ENCODE data around the gene ILKAP. TPM values are rescaled to one million over a fixed set of nuclear protein-coding genes. Genes with fewer than 3 reads are reported as not detected.

The ILKAP gene
- total RNA-seq, 1 experiment from 2014 or later: 41.5 TPM

GRCh38 chr2:238130696-238131628 lies 72.5 kb downstream of the ILKAP start:
- Histone ChIP-seq H3K56ac (ENCODE audit: insufficient read length, low read depth, low read length) (no peak overlapping the region), H3K79me2 (ENCODE audit: insufficient read depth, low read length) (no peaks in the 10 kb centered on the region), H3K4ac (ENCODE audit: low read depth, low read length) (no peak overlapping the region), H3K27ac (ENCODE audit: insufficient read length, low read depth, low read length) (no peak overlapping the region), H2AK5ac (ENCODE audit: insufficient read length, low read length) (no peak overlapping the region), H4K20me1 (ENCODE audit: control insufficient read depth, insufficient read depth, insufficient read length) (no peaks in the 10 kb centered on the region), H3K9ac (ENCODE audit: extremely low read depth, insufficient read length, low read length) (no peak overlapping the region), H2BK20ac (ENCODE audit: low read depth, low read length, poor library complexity, severe bottlenecking) (no peak overlapping the region), H3K4me2 (ENCODE audit: insufficient read depth, insufficient read length, low read length) (no peak overlapping the region), H3K14ac (ENCODE audit: insufficient read depth, low read length) (no peak overlapping the region), H3K9me3 (ENCODE audit: control insufficient read depth, low read depth, low read length) (no peaks in the 10 kb centered on the region), H4K91ac (ENCODE audit: insufficient read length, low read depth, low read length) (no peak overlapping the region), H3K4me1 (ENCODE audit: insufficient read depth, low read length) (no peaks in the 10 kb centered on the region), H3K18ac (ENCODE audit: insufficient read length, low read depth, low read length) (no peak overlapping the region), H2AFZ (ENCODE audit: low read length) (no peak overlapping the region), H2BK12ac (ENCODE audit: insufficient read length, low read depth, low read length) (no peak overlapping the region), H4K8ac (replicated peaks; ENCODE audit: insufficient read length, low read depth, low read length) (no peak overlapping the region), H3T11ph (ENCODE audit: low read length) (no peak overlapping the region), H2BK15ac (ENCODE audit: low read depth, low read length) (no peak overlapping the region), H4K5ac (ENCODE audit: insufficient read length, low read depth, low read length) (no peak overlapping the region), H3K79me1 (ENCODE audit: insufficient read depth, low read depth, low read length, poor library complexity, severe bottlenecking) (no peaks in the 10 kb centered on the region), H3K27me3 (ENCODE audit: insufficient read depth, low read length) (no peaks in the 10 kb centered on the region), H2BK120ac (ENCODE audit: low read depth, low read length, poor library complexity, severe bottlenecking) (no peak overlapping the region), H2BK5ac (ENCODE audit: insufficient read length, low read length) (no peak overlapping the region), H3K23me2 (ENCODE audit: insufficient read length, low read depth, low read length, poor library complexity, severe bottlenecking) (no peaks in the 10 kb centered on the region), H3K23ac (ENCODE audit: insufficient read length, low read depth, low read length) (no peak overlapping the region)
- H3K36me3 Mint-ChIP-seq (ENCODE audit: insufficient read depth in 1 of 3, low read depth in 3 of 3): no peaks in the 10 kb centered on the region
- no peaks in the 10 kb centered on the region for H3K9me3 Mint-ChIP-seq
- no peaks in the 10 kb centered on the region for H3K4me1 Mint-ChIP-seq
- no peak overlapping the region for H3K27ac Mint-ChIP-seq
- no peaks in the 10 kb centered on the region; the same call in none of the 2 replicates for H3K27me3 Mint-ChIP-seq (ENCODE audit: low read depth)
- TF ChIP-seq, protein P1, sequence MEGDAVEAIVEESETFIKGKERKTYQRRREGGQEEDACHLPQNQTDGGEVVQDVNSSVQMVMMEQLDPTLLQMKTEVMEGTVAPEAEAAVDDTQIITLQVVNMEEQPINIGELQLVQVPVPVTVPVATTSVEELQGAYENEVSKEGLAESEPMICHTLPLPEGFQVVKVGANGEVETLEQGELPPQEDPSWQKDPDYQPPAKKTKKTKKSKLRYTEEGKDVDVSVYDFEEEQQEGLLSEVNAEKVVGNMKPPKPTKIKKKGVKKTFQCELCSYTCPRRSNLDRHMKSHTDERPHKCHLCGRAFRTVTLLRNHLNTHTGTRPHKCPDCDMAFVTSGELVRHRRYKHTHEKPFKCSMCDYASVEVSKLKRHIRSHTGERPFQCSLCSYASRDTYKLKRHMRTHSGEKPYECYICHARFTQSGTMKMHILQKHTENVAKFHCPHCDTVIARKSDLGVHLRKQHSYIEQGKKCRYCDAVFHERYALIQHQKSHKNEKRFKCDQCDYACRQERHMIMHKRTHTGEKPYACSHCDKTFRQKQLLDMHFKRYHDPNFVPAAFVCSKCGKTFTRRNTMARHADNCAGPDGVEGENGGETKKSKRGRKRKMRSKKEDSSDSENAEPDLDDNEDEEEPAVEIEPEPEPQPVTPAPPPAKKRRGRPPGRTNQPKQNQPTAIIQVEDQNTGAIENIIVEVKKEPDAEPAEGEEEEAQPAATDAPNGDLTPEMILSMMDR (conservative IDR thresholded peaks at IDR 0.05): no peak
- no peak for DNase-seq
- no CpG with 5 or more reads among the region's 68 CpGs for WGBS (ENCODE audit: extremely low coverage, insufficient read length, low lambda C conversion rate)
- no peak overlapping the region for H3K4me3 Mint-ChIP-seq

All from H9 (cell line).